ENCODE measurements around the gene CHST7.

CHST7 gene

GRCh38 chrX:46618947-46619346 lies 45.4 kb downstream of the CHST7 start:
- DNase-seq (ENCODE audit: low read depth, low spot score), result no peak
- in situ Hi-C loops (cut with HindIII; ENCODE audit: low sequenced_read_pairs), result no loop called here
- no peak overlapping the region for H3K4me3 ChIP-seq (ENCODE audit: low read depth, low read length)
- no peak for TF ChIP-seq CTCF (IDR thresholded peaks at IDR 0.05; ENCODE audit: low read depth, low read length)

- no peak overlapping the region for H3K4me3 ChIP-seq (ENCODE audit: low read depth, low read length)
- in situ Hi-C loops (cut with HindIII; ENCODE audit: low sequenced_read_pairs), result no loop called here
- no peak for DNase-seq (ENCODE audit: low read depth, low spot score)
- no peak for TF ChIP-seq CTCF (IDR thresholded peaks at IDR 0.05; ENCODE audit: low read depth, low read length)
These were observed 46.9 kb downstream of the CHST7 start for GRCh38 chrX:46620505-46620904.

DNA sequence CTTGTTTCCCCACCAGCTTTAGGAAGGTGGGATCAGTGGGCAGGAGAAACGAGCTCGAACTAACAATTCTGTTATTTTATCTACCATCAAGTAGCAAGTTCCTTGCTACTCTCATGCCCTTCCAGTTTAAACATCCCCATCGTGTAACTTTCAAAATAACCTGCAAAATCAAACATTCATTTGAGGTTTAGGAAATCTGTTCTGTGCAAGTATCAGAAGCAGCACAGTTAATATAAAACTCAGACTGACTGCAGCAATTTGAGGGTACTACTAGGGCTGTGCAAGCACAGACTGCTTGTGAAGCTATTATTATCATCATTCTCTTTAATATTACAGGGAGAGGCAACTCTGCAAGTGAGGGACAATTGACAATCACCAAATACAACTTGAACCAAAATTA lies 48.0 kb downstream of the CHST7 start:
- no peak overlapping the region for H3K4me3 ChIP-seq (ENCODE audit: low read depth, low read length)
- no peak for TF ChIP-seq CTCF (IDR thresholded peaks at IDR 0.05; ENCODE audit: low read depth, low read length)
- in situ Hi-C loops (cut with HindIII; ENCODE audit: low sequenced_read_pairs), result no loop called here
- DNase-seq (ENCODE audit: low read depth, low spot score), result no peak

- DNase-seq (ENCODE audit: low read depth, low spot score), result no peak
- H3K4me3 ChIP-seq (ENCODE audit: low read depth, low read length), result no peak overlapping the region
- TF ChIP-seq CTCF (IDR thresholded peaks at IDR 0.05; ENCODE audit: low read depth, low read length), result no peak
- in situ Hi-C loops (cut with HindIII; ENCODE audit: low sequenced_read_pairs), result no loop called here
These were observed 50.7 kb downstream of the CHST7 start for GRCh38 chrX:46624090-46624786.

GRCh38 chrX:46626566-46626965 lies 53.0 kb downstream of the CHST7 start:
- in situ Hi-C loops (cut with HindIII; ENCODE audit: low sequenced_read_pairs), result no loop called here
- DNase-seq (ENCODE audit: low read depth, low spot score), result no peak

GRCh38 chrX:46627062-46627461 lies 53.5 kb downstream of the CHST7 start:
- no peak for TF ChIP-seq CTCF (IDR thresholded peaks at IDR 0.05; ENCODE audit: low read depth, low read length)
- in situ Hi-C loops (cut with HindIII; ENCODE audit: low sequenced_read_pairs), result no loop called here
- no peak for DNase-seq (ENCODE audit: low read depth, low spot score)
- no peak overlapping the region for H3K4me3 ChIP-seq (ENCODE audit: low read depth, low read length)

More at GRCh38 chrX:46626566-46626965, 53.0 kb downstream of the CHST7 start:
- no peak overlapping the region for H3K4me3 ChIP-seq (ENCODE audit: low read depth, low read length)
- no peak for TF ChIP-seq CTCF (IDR thresholded peaks at IDR 0.05; ENCODE audit: low read depth, low read length)
